DND-41 (cell line): ENCODE results near the gene VARS1.

ENCODE experiments used
- EZH2 ChIP-seq: IDR thresholded peaks from 3 replicates; pipeline ENCODE4 v1.6.1; 2012; ENCODE audit warnings: borderline replicate concordance, low read depth, mild to moderate bottlenecking, moderate library complexity, low read length, inconsistent platforms; ENCODE audit not compliant: severe bottlenecking
- TF ChIP-seq, protein P1 (sequence below): IDR thresholded peaks from 2 replicates; pipeline ENCODE4 v1.5.1; 2012; ENCODE audit warnings: borderline replicate concordance, low read length, moderate library complexity, mild to moderate bottlenecking; ENCODE audit not compliant: poor library complexity, severe bottlenecking; ENCODE audit errors: extremely low read depth

DNA sequence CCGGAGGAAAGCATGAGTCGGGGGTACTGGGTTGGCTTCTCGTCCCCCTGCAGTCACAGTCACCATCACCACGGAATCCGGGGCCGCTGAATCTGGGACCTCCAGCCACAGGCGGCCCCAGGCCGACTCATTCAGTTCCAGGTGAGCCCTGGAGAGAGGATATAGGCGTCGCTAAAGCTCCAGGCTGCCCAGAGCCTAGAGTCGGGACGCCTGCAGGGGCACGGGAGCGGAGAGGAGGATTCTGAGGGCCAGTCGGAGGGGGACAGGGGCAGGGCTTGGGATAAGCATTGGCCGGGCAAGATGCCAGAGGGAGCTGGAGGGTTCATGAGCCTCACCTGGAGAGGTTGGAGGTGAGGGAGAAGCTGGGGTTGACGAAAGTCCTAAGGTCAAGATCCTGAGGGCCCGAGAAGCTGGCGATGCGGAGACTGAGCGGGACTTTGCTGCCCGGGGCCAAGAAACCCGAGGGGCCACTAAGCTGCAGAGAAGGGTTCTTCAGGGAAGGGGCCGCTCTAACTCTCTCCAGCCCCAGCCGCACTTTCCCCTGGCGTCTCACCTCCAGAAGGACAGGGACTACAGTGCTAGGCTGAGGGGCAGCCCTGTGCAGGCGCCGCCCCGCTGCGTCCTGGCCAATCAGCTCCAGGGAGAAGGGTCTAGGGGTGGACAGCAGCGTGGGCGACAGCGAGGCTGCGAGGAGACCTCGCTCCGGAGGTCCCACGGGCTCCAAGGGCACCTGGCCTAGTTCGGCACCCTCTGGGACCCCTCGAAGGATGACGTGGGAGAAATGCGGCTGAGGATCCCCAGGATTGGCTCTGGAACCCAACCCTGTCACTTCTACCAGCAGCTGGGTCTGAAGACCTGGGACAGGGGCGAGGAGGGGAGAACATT is 29.4 kb downstream of the VARS1 start:
- TF ChIP-seq, protein P1, sequence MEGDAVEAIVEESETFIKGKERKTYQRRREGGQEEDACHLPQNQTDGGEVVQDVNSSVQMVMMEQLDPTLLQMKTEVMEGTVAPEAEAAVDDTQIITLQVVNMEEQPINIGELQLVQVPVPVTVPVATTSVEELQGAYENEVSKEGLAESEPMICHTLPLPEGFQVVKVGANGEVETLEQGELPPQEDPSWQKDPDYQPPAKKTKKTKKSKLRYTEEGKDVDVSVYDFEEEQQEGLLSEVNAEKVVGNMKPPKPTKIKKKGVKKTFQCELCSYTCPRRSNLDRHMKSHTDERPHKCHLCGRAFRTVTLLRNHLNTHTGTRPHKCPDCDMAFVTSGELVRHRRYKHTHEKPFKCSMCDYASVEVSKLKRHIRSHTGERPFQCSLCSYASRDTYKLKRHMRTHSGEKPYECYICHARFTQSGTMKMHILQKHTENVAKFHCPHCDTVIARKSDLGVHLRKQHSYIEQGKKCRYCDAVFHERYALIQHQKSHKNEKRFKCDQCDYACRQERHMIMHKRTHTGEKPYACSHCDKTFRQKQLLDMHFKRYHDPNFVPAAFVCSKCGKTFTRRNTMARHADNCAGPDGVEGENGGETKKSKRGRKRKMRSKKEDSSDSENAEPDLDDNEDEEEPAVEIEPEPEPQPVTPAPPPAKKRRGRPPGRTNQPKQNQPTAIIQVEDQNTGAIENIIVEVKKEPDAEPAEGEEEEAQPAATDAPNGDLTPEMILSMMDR, result no peak
- no peak for TF ChIP-seq EZH2
